Subcutaneous adipose tissue (tissue), 4 donors: ENCODE data around the gene CDC23. TPM values are rescaled to one million over a fixed set of nuclear protein-coding genes. Genes with fewer than 3 reads are reported as not detected.

ENCODE experiments used
- total RNA-seq, 4 donors: library from RNA; depleted of rRNA; stranded (reverse); fragments of >200 nt; gene quantifications; one replicate each; pipeline ENCODE4 v1.1.0, GENCODE V29; 2016
- TF ChIP-seq, protein P1 (sequence below): fragments of 450-650 bp; IDR thresholded peaks from one replicate; pipeline ENCODE4 v1.5.1; 2016; ENCODE audit warnings: low read depth, mild to moderate bottlenecking, control low read depth, antibody characterized with exemption, moderate library complexity

CDC23 gene
- total RNA-seq, 4 donors from 2014 or later, result 13.0 to 19.2 (median 17.3) TPM

DNA sequence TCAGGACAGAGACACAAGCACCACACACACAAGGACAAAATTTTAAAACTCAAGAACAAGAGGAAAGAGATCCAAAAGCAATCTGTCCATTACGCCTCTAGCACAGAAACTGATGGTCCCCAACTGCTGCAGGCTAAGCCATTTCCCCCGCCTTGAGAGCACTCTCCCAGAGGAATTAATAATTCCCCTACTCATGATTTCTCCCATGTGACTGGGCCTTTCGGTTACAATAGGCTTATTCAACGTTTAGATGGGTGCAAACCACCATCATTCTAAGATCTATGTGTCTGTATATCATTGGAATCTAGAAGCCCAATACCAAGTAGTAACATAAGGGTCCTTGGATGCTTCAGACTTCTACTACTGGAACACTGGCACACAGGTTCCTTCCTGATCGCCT is 53.5 kb downstream of the CDC23 start:
- TF ChIP-seq, protein P1, sequence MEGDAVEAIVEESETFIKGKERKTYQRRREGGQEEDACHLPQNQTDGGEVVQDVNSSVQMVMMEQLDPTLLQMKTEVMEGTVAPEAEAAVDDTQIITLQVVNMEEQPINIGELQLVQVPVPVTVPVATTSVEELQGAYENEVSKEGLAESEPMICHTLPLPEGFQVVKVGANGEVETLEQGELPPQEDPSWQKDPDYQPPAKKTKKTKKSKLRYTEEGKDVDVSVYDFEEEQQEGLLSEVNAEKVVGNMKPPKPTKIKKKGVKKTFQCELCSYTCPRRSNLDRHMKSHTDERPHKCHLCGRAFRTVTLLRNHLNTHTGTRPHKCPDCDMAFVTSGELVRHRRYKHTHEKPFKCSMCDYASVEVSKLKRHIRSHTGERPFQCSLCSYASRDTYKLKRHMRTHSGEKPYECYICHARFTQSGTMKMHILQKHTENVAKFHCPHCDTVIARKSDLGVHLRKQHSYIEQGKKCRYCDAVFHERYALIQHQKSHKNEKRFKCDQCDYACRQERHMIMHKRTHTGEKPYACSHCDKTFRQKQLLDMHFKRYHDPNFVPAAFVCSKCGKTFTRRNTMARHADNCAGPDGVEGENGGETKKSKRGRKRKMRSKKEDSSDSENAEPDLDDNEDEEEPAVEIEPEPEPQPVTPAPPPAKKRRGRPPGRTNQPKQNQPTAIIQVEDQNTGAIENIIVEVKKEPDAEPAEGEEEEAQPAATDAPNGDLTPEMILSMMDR, result no peak

DNA sequence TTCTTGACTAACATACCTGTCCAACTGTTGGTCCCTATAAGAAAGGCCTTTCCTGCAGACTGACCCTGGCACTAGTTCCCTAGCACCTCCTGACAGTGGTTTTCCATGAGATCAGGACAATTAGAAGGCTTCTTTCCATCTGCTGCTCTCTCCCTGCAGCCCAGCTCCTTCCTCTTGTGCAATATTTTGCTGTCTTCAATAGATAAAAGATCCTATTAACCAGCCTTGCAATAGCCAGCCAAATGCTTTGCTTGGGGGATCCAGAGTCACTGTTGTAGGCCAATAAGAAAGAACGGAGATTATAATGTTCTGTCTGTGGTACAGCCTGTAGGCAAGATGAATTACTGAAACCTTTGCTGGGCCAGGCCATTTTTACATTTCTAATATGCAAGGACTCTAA is 55.5 kb downstream of the CDC23 start:
- TF ChIP-seq, protein P1, result no peak

DNA sequence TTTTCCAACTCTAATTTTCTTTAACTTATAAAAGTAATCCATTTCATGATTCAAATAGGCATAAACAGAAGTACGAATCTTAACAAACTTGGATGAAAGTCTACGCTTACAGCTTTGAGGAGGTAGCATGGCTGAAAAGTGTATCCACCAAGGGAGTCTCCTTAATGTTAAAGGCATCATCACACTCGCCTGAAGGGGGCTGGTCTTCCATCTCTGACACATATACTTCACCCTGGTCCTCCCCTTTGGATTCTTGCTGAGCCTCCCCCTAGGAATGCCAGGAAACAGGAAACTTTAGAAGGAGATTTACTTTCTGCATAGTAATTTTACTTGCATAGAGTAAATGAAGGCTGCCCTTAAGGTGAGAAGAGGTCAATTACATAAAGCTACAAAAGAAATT is 63.6 kb downstream of the CDC23 start:
- TF ChIP-seq, protein P1, result no peak

DNA sequence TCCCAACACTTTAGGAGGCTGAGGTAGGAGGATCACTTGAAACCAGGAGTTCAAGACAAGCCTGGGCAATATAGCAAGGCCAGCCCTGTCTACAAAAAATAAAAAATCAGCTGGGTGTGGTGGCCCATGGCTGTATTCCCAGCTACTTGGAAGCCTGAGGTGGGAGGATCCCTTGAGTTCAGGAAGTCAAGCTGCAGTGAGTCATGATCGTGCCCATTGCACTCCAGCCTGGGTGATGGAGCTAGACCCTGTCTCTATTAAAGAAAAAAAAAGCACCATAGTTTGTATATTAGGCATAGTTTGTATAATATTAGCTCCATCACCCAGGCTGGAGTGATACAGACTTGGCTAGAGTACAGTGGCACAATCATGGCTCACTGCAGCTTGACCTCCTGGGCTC is 64.3 kb downstream of the CDC23 start:
- TF ChIP-seq, protein P1, result no peak

DNA sequence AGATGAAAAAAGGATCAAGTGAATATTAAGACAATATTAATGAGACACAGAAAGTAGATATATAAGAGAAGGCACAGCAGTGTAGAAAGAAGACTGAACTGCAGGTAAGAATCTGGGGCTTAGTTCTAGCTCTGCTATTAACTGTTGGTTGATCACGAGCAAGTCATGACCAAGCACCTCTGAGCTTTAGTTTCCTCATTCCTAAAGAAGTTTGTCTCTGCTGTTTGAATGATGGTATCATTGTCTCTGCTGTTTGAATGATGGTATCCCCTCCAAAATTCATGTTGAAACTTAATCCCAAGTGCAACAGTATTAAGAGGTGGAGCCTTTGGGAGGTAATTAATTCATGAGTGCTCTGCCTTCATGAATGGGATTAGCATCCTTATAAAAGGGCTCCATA is 71.4 kb downstream of the CDC23 start:
- TF ChIP-seq, protein P1, result no peak

DNA sequence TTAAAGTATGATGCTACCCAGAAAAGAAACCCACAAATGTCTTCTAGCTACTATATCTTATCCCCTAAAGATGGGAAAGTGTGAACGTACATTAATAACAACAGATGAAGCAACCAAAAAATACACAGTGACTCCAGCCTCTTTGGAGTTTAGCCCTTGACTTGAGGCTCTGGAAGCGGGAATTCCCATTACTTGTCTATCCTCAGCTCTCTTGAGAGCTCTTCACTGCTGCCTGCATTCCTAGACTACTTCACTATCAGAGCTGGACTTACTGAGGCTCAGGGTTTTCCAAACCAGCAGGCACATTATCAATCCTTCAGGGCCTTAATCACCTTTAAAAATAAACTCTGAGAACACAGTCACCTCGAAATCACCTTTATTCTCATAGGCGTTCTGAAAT is 72.9 kb downstream of the CDC23 start:
- TF ChIP-seq, protein P1, result no peak

DNA sequence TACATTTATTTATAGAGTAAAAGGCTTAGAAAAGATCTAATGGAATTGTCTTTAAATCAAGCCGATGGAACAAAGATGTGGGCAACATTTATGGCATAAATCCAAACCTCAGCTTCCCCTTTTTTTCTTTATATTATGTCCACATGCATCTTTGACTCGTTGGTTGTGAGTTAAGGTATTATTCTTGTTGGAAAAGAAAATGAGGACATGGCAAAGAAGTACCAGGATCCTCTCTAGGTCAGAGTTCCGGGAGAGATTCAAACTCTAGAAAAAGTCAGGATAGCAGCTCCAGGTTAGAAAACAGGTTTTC is 73.4 kb downstream of the CDC23 start:
- TF ChIP-seq, protein P1, result no peak
